Activated T-cell treated with anti-CD3 and anti-CD28 coated beads for 24 hours (primary cell): Measurements from ENCODE around the gene TOGARAM1.

ENCODE experiments used
- DNase-seq: peaks from one replicate; pipeline ENCODE4 v3.0.0-alpha.2; 2020; ENCODE audit warnings: low read depth

Gene TOGARAM1

DNA sequence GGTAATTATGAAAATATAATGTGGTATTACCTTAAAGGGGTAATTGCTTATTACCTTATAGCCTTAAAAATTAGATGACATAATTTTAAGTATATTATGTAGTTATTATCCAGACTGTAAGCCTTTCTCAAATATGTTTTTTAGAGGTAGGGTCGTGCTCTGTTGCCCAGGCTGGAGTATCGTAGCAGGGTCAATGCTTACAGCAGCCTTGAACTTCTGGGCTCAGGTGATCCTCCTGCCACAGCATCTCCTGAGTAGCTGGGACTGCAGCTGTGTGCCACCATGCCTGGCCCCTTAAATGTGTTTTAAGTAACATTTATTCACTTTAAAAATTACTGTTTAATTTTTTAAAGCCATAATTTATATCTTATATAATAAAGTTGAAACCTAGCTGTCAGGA, 132.3 kb downstream of the TOGARAM1 start:
- no peak for DNase-seq

DNA sequence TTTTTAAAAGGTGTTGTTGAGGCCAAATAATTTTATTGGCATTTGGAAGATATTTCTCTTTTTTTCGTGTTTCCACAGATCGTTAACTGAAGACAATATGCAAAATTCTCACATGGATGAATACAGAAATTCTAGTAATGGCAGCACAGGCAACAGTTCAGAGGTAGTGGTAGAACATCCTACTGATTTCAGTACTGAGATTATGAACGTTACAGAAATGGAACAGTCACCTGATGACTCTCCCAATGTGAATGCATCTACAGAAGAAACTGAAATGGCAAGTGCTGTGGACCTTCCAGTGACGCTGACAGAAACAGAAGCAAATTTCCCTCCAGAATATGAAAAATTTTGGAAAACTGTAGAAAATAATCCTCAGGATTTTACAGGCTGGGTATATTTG, 133.2 kb downstream of the TOGARAM1 start:
- DNase-seq: no peak

DNA sequence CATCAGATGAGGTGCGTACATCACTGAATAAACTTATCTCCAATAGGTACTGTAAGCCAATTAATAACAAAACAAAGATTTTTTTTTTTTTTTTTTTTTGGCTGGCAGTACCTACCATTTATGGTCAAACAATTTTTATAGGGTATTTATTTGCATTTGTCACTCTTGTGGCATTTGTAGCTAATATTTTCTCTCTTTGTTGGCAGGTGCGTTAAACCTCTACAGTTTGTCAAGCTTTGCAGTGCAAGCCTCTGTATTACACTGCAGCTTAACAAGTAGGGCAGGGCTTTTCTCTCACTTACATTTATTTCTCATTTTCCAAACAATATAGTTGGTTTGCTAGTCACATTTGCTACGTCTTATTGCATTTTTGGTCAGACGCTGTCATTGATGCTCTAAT, 134.2 kb downstream of the TOGARAM1 start:
- no peak for DNase-seq

DNA sequence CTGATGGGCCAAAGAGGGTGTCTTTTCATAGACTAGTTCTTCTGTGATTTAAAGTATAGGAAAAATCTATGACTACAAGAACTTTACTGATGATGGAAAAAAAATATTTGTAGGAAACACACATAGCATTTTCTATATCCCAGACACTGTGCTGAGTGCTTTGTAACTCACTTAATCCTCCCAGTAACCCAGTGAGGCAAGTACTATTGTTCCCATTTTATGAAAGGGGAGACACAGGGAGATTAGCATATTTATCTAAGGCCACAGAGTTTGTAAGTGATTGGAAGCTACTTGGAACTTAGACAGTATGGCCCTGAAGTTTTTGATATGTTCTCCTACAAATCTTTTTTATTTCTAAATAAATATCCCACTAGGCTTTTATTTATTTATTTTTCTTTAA, 141.8 kb downstream of the TOGARAM1 start:
- DNase-seq: no peak

DNA sequence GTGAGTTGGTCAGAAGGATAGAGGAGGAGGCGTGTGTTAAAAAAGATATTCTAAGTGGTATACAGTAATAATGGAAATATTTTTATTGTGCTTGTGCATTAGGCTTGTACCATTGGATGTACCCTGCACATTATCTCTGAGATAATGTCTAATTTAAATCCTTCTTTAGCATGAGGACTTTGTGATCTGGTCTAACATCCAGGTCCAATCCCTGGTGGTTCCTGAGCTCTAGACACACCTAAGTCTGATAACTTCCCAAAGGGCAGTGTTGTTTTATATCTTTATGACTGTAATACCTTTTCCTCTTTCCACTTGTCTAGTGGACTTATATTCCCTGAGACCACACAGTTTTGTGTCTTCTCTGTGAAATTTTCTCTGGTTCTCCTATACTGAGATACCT, 142.6 kb downstream of the TOGARAM1 start:
- DNase-seq: no peak

DNA sequence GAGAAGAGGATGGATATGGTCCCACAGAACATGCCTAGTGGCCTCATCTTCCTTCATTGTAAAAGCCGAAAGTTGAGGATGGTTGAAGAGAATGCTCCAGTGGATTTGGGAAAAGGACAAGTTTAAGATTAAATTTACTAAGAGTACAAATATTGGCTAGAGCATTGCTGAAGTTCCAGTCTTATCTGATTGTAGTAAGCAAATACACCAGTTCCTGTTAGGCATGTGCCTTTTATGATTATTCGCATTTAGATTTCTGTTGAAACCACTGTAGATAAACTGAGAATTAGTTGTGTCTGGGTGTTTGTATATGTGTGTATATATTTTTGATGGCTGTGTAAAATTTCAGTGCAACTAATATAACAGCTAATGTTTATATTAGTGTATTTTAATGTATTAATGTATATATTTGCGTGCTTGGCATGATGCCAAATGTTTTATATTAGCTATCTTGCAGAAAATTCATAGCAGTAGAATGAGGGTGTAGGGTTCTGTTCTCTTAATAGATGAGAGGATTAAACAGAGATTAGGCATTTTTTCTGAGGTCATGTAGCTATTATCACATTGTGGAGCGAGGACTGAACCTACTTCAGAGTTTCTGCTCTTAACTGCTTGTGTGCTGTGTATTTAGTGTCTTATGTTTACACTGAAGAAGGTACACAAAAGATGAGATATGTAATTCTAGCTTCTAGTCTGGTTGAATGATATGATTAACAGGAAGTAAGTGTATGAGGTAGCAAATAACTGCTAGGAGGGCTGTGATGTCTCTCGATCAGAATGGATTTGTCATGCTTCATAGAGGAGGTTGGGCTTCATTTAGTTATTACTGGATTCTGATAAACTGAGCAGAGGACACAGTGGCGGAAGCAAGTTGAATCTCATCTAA, 151.1 kb downstream of the TOGARAM1 start:
- DNase-seq: no peak

DNA sequence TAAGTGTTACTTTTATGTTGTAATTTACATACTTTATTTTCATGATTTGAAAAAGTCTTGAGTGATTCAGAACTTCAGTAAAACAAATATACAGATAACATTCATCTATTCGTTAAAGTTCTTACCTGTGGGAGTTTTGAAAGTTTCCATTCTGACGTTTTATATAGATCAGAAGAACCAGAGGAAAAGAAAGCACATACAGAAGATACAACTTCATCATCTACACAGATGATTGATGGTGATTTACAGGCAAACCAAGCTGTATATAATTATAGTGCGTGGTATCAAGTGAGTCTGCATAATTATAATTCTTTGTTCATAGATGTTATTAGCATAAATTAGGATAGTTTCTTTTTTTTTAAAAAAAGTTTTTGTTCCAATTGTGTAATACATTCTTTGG, 152.3 kb downstream of the TOGARAM1 start:
- no peak for DNase-seq

DNA sequence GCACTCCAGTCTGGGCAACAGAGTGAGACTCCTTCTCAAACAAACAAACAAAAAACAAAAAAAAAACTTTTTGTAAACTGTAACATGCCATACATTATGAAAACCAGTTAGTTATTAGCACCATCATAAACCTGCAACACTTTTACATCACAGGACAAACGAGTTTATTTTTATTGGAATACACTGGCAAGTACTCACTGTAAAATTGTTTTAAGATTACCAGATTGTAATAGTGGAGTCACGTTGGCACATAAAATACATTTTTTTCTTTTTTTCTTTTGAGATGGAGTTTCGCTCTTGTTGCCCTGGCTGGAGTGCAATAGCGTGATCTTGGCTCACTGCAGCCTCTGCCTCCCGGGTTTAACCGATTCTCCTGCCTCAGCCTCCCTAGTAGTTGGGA, 156.6 kb downstream of the TOGARAM1 start:
- DNase-seq: no peak

DNA sequence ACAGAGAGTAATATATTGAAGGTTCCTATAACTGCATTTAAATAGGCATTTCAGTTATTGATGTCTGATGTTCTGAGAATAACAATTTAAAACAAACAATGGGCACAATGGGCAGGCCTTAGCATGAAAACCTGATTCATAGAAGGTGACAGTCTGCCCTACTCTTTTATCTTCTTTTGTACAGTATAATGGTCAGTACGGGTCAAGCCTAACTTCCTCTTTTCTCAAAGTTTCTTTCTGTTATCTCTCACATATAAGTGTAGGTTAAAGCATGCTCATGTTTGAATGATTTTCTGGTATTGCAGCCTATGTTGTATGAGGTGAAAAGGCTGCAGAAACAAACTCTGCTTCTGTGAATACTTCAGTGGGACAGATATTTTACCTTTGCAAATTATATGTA, 158.1 kb downstream of the TOGARAM1 start:
- DNase-seq: no peak

DNA sequence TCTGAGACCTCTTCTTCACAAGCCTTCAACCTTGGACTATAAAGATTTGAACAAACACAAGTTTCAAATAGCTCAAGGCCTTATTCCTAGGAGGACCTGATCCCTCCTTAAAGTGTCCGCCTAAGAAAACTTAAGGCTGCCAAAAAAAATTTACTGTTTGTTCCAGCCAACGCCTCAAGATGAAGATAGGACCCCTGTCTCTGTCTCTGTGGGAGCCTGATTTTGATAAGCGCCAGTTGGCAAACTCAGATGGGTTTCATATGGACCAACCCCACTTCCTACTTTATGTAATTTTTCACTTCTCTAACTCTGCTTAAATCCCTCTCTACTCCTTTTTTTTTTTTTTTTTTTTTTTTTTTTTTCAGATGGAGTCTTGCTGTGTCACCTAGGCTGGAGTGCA, 161.3 kb downstream of the TOGARAM1 start:
- no peak for DNase-seq
